Measurements from ENCODE around the gene DESI1.

DNA sequence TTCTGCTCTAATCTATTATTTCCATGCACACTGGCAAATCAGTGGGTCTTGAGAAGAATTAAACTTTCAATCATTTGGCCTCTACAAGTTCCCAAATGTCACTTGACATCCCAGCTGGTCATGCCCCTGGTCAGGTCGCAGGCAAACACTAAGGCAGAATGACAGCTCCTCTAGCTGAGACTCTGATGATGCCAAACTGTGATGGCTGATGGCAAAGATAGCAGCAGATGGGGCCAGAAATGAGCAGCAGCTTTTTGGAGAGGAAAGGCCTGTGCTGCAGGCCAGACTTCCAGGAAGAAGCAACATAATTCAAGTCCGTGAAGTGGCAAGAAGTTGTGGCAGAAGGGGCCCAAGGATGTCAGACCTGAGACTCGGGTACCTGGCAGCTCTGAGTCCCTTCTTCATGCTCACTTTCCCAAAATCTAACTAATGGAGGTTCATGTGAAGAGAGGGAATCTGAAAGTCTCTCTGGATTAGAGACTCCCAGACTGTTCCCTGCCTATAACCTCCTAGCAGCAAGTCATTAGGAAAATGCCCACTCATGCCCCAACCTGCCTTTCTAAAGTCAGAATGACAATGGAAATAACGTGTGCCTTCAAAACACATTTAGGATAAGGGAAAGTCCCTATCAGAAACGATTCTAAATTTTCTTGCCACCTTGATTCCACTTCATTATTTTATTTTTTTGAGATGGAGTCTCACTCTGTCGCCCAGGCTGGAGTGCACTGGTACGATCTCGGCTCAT lies 21.8 kb downstream of the DESI1 start:
- no peak for TF ChIP-seq EZH2 (IDR thresholded peaks at IDR 0.05; ENCODE audit: borderline replicate concordance, low read length)
- TF ChIP-seq, protein P1, sequence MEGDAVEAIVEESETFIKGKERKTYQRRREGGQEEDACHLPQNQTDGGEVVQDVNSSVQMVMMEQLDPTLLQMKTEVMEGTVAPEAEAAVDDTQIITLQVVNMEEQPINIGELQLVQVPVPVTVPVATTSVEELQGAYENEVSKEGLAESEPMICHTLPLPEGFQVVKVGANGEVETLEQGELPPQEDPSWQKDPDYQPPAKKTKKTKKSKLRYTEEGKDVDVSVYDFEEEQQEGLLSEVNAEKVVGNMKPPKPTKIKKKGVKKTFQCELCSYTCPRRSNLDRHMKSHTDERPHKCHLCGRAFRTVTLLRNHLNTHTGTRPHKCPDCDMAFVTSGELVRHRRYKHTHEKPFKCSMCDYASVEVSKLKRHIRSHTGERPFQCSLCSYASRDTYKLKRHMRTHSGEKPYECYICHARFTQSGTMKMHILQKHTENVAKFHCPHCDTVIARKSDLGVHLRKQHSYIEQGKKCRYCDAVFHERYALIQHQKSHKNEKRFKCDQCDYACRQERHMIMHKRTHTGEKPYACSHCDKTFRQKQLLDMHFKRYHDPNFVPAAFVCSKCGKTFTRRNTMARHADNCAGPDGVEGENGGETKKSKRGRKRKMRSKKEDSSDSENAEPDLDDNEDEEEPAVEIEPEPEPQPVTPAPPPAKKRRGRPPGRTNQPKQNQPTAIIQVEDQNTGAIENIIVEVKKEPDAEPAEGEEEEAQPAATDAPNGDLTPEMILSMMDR (IDR thresholded peaks at IDR 0.05; ENCODE audit: low read length): no peak
